Suprapubic skin (tissue), 4 donors: ENCODE measurements around the gene SLC9A9.

Source experiments
- EP300 ChIP-seq: sonication (generic); formaldehyde crosslinking; IDR thresholded peaks from one replicate; pipeline ENCODE4 v1.6.1; 2017; ENCODE audit warnings: antibody characterized with exemption
- POLR2A ChIP-seq, 2 donors: fragments of 450-650 bp; IDR thresholded peaks; one replicate each; pipeline ENCODE4 v1.6.1; 2017; ENCODE audit warnings: antibody characterized with exemption in 2 of 2, mild to moderate bottlenecking in 2 of 2, moderate library complexity in 2 of 2
- POLR2AphosphoS5 ChIP-seq, 3 donors: sonication (generic); formaldehyde crosslinking; IDR thresholded peaks; one replicate each; pipeline ENCODE4 v1.6.1; 2017; ENCODE audit warnings: antibody characterized with exemption in 3 of 3
- TF ChIP-seq, protein P1 (sequence below), 2 donors: fragments of 200-600 bp in 1 of 2; fragments of 450-650 bp in 1 of 2; sonication (generic) in 1 of 2; IDR thresholded peaks; one replicate each; pipeline ENCODE4 v1.5.1; 2016 to 2019; ENCODE audit warnings: antibody characterized with exemption in 2 of 2, mild to moderate bottlenecking in 1 of 2, moderate library complexity in 1 of 2

DNA sequence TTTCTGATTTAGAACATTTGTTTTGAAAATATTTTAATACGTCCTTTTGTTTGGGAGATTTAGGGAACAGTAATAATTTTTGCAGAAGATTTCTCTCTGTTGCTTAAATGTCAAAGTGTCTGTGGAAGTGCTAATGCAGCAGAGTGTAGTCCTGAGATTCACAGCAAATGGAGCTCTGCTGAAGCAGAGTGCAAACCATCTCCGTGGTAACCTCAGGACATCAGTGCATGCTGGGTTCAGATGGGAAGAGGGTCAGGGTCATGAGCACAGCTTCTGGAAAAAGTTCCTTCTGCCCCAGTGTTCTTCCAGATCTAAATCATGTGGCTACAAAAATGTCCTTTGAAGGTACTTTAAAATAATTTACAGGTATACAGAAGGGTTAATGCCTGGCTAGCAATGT lies 39.9 kb upstream of the SLC9A9 start:
- TF ChIP-seq POLR2AphosphoS5 (IDR thresholded peaks at IDR 0.05) (no peak), EP300 (no peak), POLR2A (IDR thresholded peaks at IDR 0.05) (no peak)
- TF ChIP-seq, protein P1, sequence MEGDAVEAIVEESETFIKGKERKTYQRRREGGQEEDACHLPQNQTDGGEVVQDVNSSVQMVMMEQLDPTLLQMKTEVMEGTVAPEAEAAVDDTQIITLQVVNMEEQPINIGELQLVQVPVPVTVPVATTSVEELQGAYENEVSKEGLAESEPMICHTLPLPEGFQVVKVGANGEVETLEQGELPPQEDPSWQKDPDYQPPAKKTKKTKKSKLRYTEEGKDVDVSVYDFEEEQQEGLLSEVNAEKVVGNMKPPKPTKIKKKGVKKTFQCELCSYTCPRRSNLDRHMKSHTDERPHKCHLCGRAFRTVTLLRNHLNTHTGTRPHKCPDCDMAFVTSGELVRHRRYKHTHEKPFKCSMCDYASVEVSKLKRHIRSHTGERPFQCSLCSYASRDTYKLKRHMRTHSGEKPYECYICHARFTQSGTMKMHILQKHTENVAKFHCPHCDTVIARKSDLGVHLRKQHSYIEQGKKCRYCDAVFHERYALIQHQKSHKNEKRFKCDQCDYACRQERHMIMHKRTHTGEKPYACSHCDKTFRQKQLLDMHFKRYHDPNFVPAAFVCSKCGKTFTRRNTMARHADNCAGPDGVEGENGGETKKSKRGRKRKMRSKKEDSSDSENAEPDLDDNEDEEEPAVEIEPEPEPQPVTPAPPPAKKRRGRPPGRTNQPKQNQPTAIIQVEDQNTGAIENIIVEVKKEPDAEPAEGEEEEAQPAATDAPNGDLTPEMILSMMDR (IDR thresholded peaks at IDR 0.05): no peak
